GM21367 (cell line): ENCODE data around the gene INPP5A.
"Not testable (repeated sequence)": the region's sequence is repeated elsewhere in the genome, so short reads cannot be mapped to it uniquely, and the experiment has no call there.

Experiments used
- ATAC-seq: cut with Tn5 transposase; IDR thresholded peaks from one replicate; pipeline ENCODE4 v1.9.1; 2021; ENCODE audit not compliant: unreplicated experiment

INPP5A gene

DNA sequence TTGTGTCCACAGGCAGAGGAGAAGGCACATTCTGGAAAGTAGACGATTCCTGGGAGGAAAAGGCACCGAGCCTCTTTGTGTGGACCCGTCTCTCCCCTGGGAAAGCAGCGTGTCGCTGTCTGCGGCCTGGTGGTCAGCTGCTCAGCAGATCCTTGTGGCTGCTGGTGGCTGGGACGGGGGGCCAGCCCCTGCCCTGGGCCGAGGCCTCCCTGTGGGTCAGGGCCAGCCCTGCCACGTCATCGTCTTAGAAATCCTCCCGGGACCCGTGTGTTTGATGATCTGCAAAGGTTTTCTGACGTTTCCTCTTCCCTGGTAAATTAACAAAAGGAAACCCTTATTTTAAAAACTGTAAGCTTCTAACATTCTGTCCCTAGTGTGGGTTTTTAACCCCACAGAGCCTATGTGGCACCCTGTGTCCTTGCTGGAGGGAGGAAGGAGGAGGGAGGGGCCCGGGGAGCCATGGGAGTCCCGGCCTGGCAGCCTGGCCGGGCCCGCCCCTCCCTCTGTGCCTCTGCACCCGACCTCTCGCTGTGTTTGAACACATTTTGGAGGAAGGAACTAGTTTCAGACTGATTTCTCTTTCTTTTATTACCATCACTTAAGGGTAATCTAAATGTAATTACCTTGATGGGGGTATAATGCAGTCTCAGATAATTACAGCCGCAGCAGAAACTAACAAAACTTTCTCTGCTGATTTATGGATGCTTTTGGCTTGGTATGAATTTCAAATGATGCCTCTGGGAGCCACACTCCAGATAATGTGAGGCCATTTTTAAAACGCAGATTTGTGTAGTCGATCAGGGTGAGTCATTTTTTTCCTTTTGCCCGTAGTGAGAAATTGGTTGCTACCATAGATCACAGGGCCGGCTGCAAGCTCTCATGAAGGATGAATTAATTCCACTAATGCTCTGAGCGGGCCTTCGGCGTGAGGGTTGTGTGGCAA, 162.8 kb downstream of the INPP5A start:
- ATAC-seq: no peak

GRCh38 chr10:132701099-132701845, 163.7 kb downstream of the INPP5A start:
- ATAC-seq: no peak

GRCh38 chr10:132701846-132702190, 164.2 kb downstream of the INPP5A start:
- no peak for ATAC-seq

GRCh38 chr10:132702601-132703418, 165.2 kb downstream of the INPP5A start:
- ATAC-seq: no peak

DNA sequence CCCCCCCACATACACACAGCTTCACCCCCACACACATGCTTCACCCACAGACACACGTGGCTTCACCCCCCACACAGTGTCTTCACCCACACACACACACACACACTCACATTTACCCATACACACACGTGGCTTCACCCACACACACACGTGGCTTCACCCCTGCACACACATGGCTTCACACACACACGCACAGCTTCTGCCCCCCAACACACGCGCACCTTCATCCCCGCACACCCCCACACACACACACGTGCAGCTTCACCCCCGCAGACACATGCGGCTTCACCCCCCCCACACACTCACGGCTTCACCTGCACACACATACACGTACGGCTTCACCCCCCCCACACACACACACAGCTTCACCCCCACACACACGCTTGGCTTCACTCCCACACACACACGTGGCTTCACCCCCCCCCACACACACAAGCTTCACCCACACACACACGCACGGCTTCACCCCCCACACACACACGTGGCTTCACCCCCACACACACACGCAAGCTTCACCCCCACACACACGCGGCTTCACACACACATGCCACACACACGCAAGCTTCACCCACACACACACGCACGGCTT, 165.9 kb downstream of the INPP5A start:
- no peak for ATAC-seq

- no peak for ATAC-seq
Observed at GRCh38 chr10:132704008-132704814, 166.6 kb downstream of the INPP5A start.

- ATAC-seq: not testable (repeated sequence)
Observed at GRCh38 chr10:132704815-132705064, 167.2 kb downstream of the INPP5A start.

GRCh38 chr10:132705173-132705572, 167.6 kb downstream of the INPP5A start:
- ATAC-seq: no peak

DNA sequence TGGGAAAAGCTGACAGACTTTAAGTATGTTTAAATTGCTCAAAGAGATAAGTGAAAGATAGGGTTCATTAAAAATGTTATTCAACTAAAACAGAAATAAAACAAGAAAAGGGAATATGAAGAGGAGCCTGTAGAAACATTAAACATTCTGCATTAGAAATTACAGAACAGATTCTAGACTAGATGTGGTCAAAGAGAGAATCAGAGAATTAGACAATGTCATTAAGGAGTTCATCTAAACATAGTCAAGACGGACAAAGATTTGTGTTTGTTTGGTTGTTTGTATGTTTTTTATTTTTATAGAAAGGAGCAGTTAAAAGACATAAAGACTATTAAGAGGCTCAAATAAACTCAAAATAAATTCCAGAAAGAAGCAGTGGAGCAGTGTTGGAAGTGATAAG, 168.4 kb downstream of the INPP5A start:
- ATAC-seq: no peak

- ATAC-seq: no peak
Observed at GRCh38 chr10:132706701-132707100, 169.1 kb downstream of the INPP5A start.

- no peak for ATAC-seq
Observed at GRCh38 chr10:132707121-132707775, 169.7 kb downstream of the INPP5A start.

DNA sequence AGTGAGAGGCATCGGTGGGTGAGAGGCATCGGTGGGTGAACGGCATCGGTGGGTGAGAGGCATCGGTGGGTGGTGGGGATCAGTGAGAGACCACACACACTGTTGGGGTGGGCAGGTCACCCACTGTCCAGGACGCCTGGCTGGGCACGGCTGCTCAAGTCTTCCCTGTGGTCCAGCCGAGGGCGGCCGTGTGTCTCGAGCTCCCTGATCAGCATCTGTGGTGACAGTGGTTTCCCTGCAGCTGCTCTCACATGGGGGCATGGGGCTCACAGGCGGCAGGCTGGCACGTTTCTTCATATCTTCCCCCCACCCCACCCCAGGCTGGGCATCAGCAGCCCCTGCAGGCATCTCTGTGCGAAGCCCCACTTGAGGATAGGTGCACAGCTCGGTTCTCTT, 170.2 kb downstream of the INPP5A start:
- no peak for ATAC-seq

GRCh38 chr10:132708441-132708840, 170.9 kb downstream of the INPP5A start:
- no peak for ATAC-seq

DNA sequence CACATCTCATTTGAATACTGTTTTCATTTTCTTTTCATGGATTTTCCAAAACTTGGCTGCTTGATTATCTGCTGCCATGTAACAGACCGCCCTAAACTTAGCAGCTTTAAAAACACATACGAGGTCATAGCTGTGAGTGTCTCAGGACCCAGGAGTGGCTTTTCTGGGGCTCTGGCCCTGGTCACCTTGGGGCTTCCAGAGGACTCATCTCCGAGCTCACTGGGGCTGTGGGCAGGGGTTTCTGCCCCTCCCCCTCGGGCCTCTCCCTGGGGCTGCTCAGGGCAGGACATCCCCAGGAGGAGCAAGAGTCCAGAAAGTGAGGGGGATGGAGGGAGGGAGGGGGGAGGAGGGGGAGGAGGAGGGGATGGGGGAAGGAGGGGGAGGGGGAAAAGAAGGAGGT, 171.3 kb downstream of the INPP5A start:
- ATAC-seq: no peak

- no peak for ATAC-seq
Observed at GRCh38 chr10:132709471-132709951, 171.9 kb downstream of the INPP5A start.

DNA sequence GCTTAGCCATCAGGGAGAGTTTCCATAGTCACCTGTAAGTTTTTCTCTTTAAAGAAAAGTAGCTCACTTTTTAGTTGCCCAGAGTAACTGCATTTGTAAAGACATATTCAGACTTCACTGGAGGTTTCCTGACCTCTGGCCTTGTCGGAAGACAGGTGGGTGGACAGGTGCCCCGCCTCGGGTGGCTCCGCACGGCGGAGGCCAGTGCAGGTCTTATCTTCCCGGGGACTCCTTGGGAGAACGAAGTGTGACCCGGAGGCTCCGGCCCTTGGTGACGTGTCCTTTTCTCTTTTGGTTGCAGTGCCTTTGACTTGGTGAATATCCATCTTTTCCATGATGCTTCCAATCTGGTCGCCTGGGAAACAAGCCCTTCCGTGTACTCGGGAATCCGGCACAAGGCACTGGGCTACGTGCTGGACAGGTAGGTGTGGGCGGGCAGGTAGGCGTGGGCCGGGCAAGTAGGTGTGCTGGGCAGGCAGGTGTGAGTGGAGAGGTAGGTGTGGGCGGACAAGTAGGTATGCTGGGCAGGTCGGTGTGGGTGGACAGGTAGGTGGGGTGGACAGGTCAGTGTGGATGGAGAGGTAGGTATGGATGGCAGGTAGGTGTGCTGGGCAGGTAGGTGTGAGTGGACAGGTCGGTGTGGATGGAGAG, 172.6 kb downstream of the INPP5A start:
- ATAC-seq: no peak

- no peak for ATAC-seq
Observed at GRCh38 chr10:132710746-132711612, 173.4 kb downstream of the INPP5A start.

GRCh38 chr10:132711613-132712121, 174.1 kb downstream of the INPP5A start:
- no peak for ATAC-seq
